Myometrial cell (primary cell): ENCODE data around the gene C5orf63. TPM values are rescaled to one million over a fixed set of nuclear protein-coding genes. Genes with fewer than 3 reads are reported as not detected.

Experiments used
- total RNA-seq: library from RNA; depleted of rRNA; stranded (reverse); fragments of >200 nt; gene quantifications from 2 replicates; pipeline ENCODE4 v1.2.3, GENCODE V29; 2015

C5orf63 gene
- total RNA-seq: 2.1 and 2.6 TPM in 2 replicates

GRCh38 chr5:127072861-127073846 lies at the start of gene C5orf63:
Gene C5orf63, minus strand, starts transcription at chr5:127073502. Its CDS starts 14,507 bp downstream, at chr5:127058995.

GRCh38 chr5:127030259-127031146 lies 42.8 kb downstream of the C5orf63 start, which contains the start of gene MARCHF3:
Gene MARCHF3, minus strand, starts transcription at chr5:127030558. Its CDS starts 112,387 bp downstream, at chr5:126918171.

Other genes starting within 250 kb of the C5orf63 start
- gene MARCHF3, start 42.9 kb downstream of the C5orf63 start, total RNA-seq: 5.0 and 10.1 TPM in 2 replicates
- gene MEGF10, start 217.3 kb upstream of the C5orf63 start, total RNA-seq: not detected in 2 replicates